GM12872 (cell line): ENCODE results near the gene ERP44.

Experiments used
- TF ChIP-seq, protein P1 (sequence below): IDR thresholded peaks from 3 replicates; pipeline ENCODE4 v1.5.1; 2011; ENCODE audit warnings: low read depth, mild to moderate bottlenecking, low read length, moderate library complexity; ENCODE audit not compliant: insufficient read depth

Gene ERP44

GRCh38 chr9:99954819-99955218, 144.0 kb downstream of the ERP44 start:
- TF ChIP-seq, protein P1, sequence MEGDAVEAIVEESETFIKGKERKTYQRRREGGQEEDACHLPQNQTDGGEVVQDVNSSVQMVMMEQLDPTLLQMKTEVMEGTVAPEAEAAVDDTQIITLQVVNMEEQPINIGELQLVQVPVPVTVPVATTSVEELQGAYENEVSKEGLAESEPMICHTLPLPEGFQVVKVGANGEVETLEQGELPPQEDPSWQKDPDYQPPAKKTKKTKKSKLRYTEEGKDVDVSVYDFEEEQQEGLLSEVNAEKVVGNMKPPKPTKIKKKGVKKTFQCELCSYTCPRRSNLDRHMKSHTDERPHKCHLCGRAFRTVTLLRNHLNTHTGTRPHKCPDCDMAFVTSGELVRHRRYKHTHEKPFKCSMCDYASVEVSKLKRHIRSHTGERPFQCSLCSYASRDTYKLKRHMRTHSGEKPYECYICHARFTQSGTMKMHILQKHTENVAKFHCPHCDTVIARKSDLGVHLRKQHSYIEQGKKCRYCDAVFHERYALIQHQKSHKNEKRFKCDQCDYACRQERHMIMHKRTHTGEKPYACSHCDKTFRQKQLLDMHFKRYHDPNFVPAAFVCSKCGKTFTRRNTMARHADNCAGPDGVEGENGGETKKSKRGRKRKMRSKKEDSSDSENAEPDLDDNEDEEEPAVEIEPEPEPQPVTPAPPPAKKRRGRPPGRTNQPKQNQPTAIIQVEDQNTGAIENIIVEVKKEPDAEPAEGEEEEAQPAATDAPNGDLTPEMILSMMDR, result no peak

DNA sequence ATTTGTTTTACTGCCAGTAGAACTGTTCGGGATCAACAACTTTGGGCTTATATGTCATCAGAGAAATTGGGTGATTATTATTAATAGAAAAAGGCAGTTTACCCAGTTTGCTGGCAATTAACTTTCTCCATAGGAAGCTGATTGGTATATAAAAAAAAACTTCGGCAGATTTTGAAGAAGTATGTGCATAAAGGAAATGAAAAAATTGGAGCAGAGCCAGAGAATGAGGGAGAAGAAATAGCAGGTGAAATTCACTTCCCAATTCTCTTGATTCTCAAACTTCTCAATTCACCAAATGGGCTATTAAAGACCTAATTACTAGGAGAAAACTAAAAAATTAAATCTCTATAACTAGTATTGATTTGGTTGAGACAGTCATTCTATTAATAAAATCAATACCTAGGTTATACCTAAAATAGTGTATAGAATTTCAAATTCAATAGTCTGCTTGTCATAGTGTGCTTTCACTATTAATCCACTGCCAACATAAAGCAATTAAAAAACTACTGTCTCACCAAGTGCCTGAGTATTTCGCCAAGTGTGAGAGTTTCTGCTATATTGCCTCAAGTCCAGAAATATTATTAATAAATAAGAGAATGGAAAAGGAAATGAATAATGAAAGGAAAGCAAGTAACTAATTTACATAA, 144.8 kb downstream of the ERP44 start:
- TF ChIP-seq, protein P1, result no peak

GRCh38 chr9:99948896-99949295, 149.9 kb downstream of the ERP44 start:
- TF ChIP-seq, protein P1, result no peak

DNA sequence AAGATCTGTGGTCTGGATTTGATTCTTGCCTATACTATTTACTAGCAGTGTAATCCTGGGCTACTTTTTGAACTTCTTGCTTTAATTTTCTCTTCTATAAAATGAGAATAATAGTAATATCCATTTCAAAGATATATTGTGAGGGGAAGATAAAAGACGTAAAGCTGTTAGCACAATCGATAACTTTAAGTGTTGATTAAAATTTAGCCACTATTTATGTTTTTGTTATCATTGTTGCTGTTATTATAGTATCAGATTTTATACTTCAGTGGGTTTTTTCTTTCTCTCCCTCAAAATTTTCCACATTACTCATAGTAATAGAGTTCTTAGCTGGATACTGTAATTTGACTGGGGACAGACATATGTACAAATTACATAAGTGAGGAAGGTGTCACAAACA, 150.3 kb downstream of the ERP44 start:
- TF ChIP-seq, protein P1, result no peak

- TF ChIP-seq, protein P1, result no peak
These were observed 151.4 kb downstream of the ERP44 start for GRCh38 chr9:99947395-99947794.

- TF ChIP-seq, protein P1, result no peak
These were observed 161.7 kb downstream of the ERP44 start for GRCh38 chr9:99936947-99937587.

GRCh38 chr9:99931155-99931840, 167.5 kb downstream of the ERP44 start:
- TF ChIP-seq, protein P1, result no peak
